ENCODE measurements around the gene DNAJC12. TPM values are rescaled to one million over a fixed set of nuclear protein-coding genes. Genes with fewer than 3 reads are reported as not detected.

DNAJC12 gene
- total RNA-seq, 4 donors from 2014 or later, result 0.51 to 0.98 TPM; not detected in 2

- TF ChIP-seq, protein P1, sequence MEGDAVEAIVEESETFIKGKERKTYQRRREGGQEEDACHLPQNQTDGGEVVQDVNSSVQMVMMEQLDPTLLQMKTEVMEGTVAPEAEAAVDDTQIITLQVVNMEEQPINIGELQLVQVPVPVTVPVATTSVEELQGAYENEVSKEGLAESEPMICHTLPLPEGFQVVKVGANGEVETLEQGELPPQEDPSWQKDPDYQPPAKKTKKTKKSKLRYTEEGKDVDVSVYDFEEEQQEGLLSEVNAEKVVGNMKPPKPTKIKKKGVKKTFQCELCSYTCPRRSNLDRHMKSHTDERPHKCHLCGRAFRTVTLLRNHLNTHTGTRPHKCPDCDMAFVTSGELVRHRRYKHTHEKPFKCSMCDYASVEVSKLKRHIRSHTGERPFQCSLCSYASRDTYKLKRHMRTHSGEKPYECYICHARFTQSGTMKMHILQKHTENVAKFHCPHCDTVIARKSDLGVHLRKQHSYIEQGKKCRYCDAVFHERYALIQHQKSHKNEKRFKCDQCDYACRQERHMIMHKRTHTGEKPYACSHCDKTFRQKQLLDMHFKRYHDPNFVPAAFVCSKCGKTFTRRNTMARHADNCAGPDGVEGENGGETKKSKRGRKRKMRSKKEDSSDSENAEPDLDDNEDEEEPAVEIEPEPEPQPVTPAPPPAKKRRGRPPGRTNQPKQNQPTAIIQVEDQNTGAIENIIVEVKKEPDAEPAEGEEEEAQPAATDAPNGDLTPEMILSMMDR (IDR thresholded peaks at IDR 0.05; ENCODE audit: low read depth), result no peak
These were observed 32.0 kb upstream of the DNAJC12 start for GRCh38 chr10:67869996-67870395.

GRCh38 chr10:67868132-67868531 is 30.1 kb upstream of the DNAJC12 start:
- TF ChIP-seq, protein P1 (IDR thresholded peaks at IDR 0.05; ENCODE audit: low read depth), result no peak

- TF ChIP-seq, protein P1 (IDR thresholded peaks at IDR 0.05; ENCODE audit: low read depth), result no peak
These were observed 26.8 kb upstream of the DNAJC12 start for GRCh38 chr10:67864607-67865371.

- TF ChIP-seq, protein P1 (IDR thresholded peaks at IDR 0.05; ENCODE audit: low read depth), result no peak
These were observed 25.1 kb upstream of the DNAJC12 start for GRCh38 chr10:67863094-67863493.

DNA sequence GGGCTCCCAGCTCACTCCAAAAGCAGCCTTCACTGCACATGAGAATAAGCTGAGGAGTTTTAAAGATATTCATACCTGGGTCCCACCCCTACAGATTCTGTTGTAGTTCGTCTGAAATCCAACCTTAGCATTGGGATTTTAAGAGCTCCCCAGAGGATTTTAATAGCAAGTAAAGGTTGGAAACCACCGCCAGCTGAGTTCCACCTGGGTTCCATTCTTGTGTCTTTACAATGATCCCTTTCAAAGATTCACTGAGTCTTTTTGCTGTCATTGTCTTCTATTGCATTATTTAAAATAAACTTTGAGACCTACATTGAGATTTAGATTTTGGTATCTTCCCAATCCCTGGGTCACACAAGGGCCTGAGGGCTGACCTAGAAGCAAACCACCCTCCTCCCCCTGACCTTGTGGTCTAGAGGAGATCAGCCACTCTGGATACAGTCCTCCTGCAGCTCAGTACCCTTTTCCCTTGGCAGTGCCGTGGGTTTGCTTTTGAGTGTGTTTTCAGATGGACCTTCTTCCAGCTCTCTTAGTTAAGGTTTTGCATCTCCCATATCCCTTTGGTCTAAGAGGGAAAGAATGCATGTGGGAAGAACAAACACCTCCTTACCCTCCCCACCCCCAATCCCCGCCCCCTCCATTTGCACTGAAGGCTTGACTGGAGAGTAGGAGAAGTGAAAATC is 23.9 kb upstream of the DNAJC12 start:
- TF ChIP-seq, protein P1 (IDR thresholded peaks at IDR 0.05; ENCODE audit: low read depth), result no peak

GRCh38 chr10:67858971-67859370 is 21.0 kb upstream of the DNAJC12 start:
- TF ChIP-seq, protein P1 (IDR thresholded peaks at IDR 0.05; ENCODE audit: low read depth), result no peak

DNA sequence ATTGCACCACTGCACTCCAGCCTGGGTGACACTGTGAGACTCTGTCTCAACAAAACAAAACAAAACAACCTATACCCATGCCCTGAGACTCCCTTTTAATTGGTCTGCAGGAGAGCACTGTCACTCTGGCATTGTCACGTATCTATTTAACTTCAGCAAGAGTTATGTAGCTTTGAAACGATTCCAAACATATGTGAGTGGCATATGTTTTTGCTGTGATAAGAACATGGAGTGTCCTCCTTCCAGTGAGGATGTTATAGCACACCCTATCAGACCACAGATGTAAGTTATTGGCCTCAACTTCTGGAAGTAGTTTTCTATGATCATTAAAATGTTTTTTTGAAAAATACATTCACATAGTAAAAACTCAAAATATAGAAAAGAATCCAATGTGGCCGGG is 15.5 kb upstream of the DNAJC12 start:
- TF ChIP-seq, protein P1 (IDR thresholded peaks at IDR 0.05; ENCODE audit: low read depth), result no peak

All from subcutaneous adipose tissue (tissue), 4 donors.